ENCODE measurements around the gene ERG28. TPM values are rescaled to one million over a fixed set of nuclear protein-coding genes. Genes with fewer than 3 reads are reported as not detected.

The ERG28 gene
- total and polyA plus RNA-seq, 4 donors: 17.1 to 43.5 (median 29.2) TPM

GRCh38 chr14:75702122-75702521 is 41.4 kb upstream of the ERG28 start:
- H3K9me3 ChIP-seq (ENCODE audit: control insufficient read depth in 4 of 4, low read length in 3 of 4): no peaks in the 10 kb centered on the region
- 90% methylated on average over 2 of the region's 2 CpGs for WGBS
- no peak for TF ChIP-seq TAF1 (conservative IDR thresholded peaks at IDR 0.05)
- no peak overlapping the region for H3K4me3 ChIP-seq (ENCODE audit: low read depth in 1 of 3, low read length in 3 of 3)
- no peaks in the 10 kb centered on the region for H3K27me3 ChIP-seq (ENCODE audit: control insufficient read depth in 4 of 4, insufficient read depth in 4 of 4, low read length in 3 of 4)
- H3K9ac ChIP-seq (ENCODE audit: low read depth in 1 of 2, low read length in 2 of 2): no peak overlapping the region
- DNase-seq (ENCODE audit: low spot score): no peak
- H3K36me3 ChIP-seq (ENCODE audit: control insufficient read depth in 4 of 4, insufficient read depth in 3 of 4, low read depth in 1 of 4, low read length in 3 of 4): peaks cover 2 to 22% (median 10%) of the 10 kb centered on the region in 4 donors
- H3K4me1 ChIP-seq (ENCODE audit: control insufficient read depth in 4 of 4, insufficient read depth in 4 of 4, low read length in 3 of 4): no peaks in the 10 kb centered on the region
- H3K27ac ChIP-seq (ENCODE audit: low read depth in 1 of 2, low read length in 2 of 2): no peak overlapping the region

GRCh38 chr14:75700295-75700694 is 39.6 kb upstream of the ERG28 start:
- H3K4me3 ChIP-seq (ENCODE audit: low read depth in 1 of 3, low read length in 3 of 3): no peak overlapping the region
- H3K27ac ChIP-seq (ENCODE audit: low read depth in 1 of 2, low read length in 2 of 2): no peak overlapping the region
- no peak overlapping the region for H3K9ac ChIP-seq (ENCODE audit: low read depth in 1 of 2, low read length in 2 of 2)
- H3K36me3 ChIP-seq (ENCODE audit: control insufficient read depth in 4 of 4, insufficient read depth in 3 of 4, low read depth in 1 of 4, low read length in 3 of 4): peaks cover 0 to 22% (median 9%) of the 10 kb centered on the region in 4 donors
- no peaks in the 10 kb centered on the region for H3K9me3 ChIP-seq (ENCODE audit: control insufficient read depth in 4 of 4, low read length in 3 of 4)
- H3K4me1 ChIP-seq (ENCODE audit: control insufficient read depth in 4 of 4, insufficient read depth in 4 of 4, low read length in 3 of 4): no peaks in the 10 kb centered on the region
- TF ChIP-seq RXRA (IDR thresholded peaks at IDR 0.05): no peak
- no peak for TF ChIP-seq TAF1 (conservative IDR thresholded peaks at IDR 0.05)
- no peak for TF ChIP-seq FOXA2 (IDR thresholded peaks at IDR 0.05)
- no peak for TF ChIP-seq ATF3 (IDR thresholded peaks at IDR 0.05)
- TF ChIP-seq CTCF (IDR thresholded peaks at IDR 0.05; ENCODE audit: low read depth, low read length, missing input control): no peak
- no peak for TF ChIP-seq SP1 (IDR thresholded peaks at IDR 0.05)
- TF ChIP-seq JUND (IDR thresholded peaks at IDR 0.05): no peak
- TF ChIP-seq HNF4A (conservative IDR thresholded peaks at IDR 0.05): no peak
- no peak for TF ChIP-seq ZBTB33 (IDR thresholded peaks at IDR 0.05)
- no peak for TF ChIP-seq FOXA1 (IDR thresholded peaks at IDR 0.05)
- TF ChIP-seq RAD21 (IDR thresholded peaks at IDR 0.05): no peak
- H3K27me3 ChIP-seq (ENCODE audit: control insufficient read depth in 4 of 4, insufficient read depth in 4 of 4, low read length in 3 of 4): no peaks in the 10 kb centered on the region
- no peak for DNase-seq (ENCODE audit: low spot score)
- WGBS: 94% methylated on average over 6 of the region's 6 CpGs

- no peak for TF ChIP-seq YY1 (IDR thresholded peaks at IDR 0.05)
- Histone ChIP-seq H3K27ac (ENCODE audit: low read depth in 1 of 2, low read length in 2 of 2) (no peak overlapping the region), H3K36me3 (ENCODE audit: control insufficient read depth in 4 of 4, insufficient read depth in 3 of 4, low read depth in 1 of 4, low read length in 3 of 4) (peaks cover 0 to 22% (median 9%) of the 10 kb centered on the region in 4 donors), H3K4me3 (ENCODE audit: low read depth in 1 of 3, low read length in 3 of 3) (no peak overlapping the region), H3K9me3 (ENCODE audit: control insufficient read depth in 4 of 4, low read length in 3 of 4) (no peaks in the 10 kb centered on the region), H3K27me3 (ENCODE audit: control insufficient read depth in 4 of 4, insufficient read depth in 4 of 4, low read length in 3 of 4) (no peaks in the 10 kb centered on the region), H3K9ac (ENCODE audit: low read depth in 1 of 2, low read length in 2 of 2) (no peak overlapping the region), H3K4me1 (ENCODE audit: control insufficient read depth in 4 of 4, insufficient read depth in 4 of 4, low read length in 3 of 4) (no peaks in the 10 kb centered on the region)
- no peak for DNase-seq (ENCODE audit: low spot score)
- WGBS: 98% methylated on average over 3 of the region's 3 CpGs
Observed at GRCh38 chr14:75699331-75699730, 38.7 kb upstream of the ERG28 start.

All from liver (tissue), 9 donors.